NK-92 (cell line): ENCODE results near the gene ZDHHC11.
"Not testable (repeated sequence)": the region's sequence is repeated elsewhere in the genome, so short reads cannot be mapped to it uniquely, and the experiment has no call there.

ENCODE experiments used
- DNase-seq: peaks from one replicate; lab custom pipeline; 2025; ENCODE audit not compliant: unreplicated experiment; lab: John Stamatoyannopoulos, UW

ZDHHC11 gene

DNA sequence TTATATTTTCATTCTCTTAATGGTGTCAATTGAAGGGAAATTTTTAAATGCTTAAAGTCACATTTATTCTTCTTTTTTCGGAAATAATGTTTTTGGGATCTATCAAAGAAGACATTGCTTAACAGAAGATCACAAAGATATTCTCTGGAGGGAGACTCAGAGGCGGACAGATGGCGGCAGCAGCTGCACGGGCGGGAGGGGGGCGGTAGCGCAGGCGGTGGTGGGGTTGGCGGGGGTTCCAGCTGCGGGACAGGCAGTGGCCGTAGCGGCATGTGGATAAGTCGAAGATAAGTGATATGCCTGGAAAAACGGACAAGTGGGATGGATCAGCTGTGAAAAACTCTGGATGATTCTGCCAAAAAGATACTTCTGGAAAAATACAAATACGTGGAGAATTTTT, 34.6 kb downstream of the ZDHHC11 start:
- no peak for DNase-seq

DNA sequence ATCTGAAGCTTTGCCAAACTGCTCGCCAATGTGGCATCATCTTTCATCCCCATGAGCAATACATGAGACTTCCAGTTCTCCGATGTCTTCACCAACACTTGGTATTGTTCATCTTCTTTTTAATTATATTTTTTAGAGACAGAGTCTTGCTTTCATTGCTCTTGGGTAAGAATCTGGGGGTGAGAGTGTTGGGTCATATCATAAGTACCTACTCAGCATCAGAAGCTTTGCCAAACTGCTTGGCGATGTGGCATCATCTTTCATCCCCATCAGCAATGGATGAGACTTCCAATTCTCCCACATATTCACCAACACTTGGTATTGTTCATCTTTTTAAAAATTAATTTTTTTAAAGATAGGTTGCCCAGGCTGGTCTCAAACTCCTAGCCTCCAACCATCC, 35.3 kb downstream of the ZDHHC11 start:
- DNase-seq: no peak

DNA sequence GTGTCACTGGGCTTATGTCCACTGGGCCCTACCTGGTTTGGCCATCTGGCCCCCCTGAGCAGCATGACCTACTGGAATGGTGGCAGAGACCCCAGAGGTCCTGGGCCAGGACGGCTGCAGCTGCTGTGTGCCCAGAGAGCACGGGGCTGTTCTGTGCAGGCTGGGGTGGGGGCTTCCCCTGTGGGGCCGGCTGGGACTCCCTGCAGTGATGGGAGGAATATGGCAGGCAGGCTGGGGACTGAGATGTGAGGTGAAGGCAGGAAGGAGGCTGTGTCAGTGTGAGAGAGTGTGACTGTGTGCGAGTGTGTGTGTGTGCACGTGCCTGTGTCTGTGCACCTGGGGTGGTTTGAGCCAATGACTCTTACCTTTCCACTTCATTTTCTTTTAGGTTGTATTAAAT, 37.2 kb downstream of the ZDHHC11 start:
- not testable (repeated sequence) for DNase-seq

DNA sequence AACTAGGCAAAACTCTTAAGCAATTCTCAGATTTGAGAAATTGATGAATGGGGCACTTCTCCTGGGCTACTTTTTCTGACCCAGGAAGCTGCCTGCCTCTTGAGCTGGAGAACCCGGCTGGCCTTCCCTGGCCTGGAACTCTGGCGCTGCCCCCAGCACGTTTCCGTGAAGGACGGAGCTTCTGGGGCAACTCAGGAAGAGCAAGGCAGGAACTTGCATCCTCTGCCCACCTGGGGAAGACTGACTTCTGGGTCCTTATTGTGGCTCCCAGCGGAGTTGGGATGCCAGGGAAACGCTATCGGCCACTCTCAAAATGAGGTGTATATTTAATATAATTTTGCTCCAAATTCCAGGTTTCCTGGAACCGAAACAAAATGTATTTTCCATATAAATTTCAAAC, 39.4 kb downstream of the ZDHHC11 start:
- not testable (repeated sequence) for DNase-seq

DNA sequence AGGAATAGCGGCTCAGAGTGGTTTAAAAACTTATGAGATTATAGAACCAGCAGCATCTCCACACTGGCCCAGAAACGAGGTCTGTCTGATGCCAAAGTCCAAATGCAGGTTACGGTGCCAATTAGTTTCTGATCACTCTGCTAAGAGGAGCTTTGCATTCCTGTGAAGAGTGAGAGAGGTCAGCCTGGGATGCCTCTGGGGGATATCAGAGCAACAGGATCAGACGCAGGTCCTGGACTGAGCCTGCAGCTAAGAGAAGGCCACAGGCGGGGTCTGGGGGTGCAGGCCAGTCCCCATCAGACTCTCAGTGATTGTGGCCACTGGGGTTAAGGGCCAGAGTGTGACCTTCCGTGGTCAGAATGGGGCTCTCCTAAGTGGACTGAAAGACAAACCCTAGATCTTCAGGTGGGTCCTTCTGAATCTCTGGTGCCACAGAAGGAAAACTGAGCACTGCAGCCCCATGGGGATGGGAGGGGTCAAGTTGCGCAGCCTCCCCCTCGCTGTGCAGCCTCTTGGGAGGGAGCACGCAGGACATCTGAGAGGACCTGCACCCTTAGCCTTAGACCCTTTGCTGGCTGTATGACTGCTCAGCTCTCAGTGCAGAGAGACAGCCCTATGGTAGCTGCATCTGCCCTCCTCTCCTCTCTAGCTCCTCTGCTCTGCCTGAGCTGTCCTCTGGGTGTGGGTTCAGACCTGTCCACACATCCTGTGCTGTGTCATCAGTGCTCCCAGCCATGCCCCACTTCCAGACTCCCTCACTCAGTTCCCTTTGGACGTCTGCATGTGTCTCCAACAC, 42.9 kb downstream of the ZDHHC11 start:
- not testable (repeated sequence) for DNase-seq

- no peak for DNase-seq
These were observed 49.3 kb downstream of the ZDHHC11 start for GRCh38 chr5:801472-801871.

GRCh38 chr5:801055-801454, 49.7 kb downstream of the ZDHHC11 start:
- DNase-seq: not testable (repeated sequence)

DNA sequence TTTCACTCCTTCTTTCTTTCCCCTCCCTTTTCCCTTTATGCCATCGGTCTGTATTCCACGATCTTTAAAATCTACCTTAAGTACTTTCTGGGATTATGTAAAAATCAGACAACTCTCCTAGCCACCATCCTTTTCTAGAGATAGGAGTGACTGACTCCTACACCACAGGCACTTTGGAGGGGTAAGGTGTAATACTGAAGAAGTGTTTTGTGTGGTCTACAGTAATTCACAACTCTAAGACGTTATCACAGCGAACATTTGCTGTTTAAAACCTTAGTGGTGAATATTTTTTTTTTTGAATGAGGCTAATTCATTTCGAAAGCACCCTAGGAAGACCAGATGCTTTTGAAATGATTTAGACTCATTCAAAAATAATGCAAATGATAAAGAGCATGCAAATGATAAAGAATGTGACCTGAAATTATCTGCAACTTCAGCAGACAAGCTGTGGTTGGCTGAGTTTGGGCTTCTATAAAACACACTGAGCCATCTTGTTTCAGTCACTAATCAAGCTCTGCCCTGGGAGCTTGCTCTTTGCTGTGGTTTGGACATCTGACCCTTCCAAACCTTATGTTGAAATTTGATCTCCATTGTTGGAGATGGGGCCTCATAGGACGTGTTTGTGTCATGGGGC, 52.2 kb downstream of the ZDHHC11 start:
- not testable (repeated sequence) for DNase-seq

GRCh38 chr5:797986-798385, 52.8 kb downstream of the ZDHHC11 start:
- not testable (repeated sequence) for DNase-seq

DNA sequence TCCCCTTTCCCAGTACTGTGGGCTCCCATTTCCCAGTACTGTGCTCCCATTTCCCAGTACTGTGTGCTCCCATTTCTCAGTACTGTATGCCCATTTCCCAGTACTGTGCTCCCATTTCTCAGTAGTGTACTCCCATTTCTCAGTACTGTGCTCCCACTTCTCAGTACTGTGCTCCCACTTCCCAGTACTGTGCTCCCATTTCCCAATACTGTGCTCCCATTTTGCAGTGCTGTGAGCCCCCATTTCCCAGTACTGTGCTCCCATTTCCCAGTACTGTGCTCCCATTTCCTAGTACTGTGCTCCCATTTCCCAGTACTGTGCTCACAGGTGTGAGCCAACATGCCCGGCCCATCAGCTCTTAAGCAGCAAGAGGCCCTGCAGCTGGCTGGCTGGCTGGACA, 54.9 kb downstream of the ZDHHC11 start:
- DNase-seq: not testable (repeated sequence)

- not testable (repeated sequence) for DNase-seq
These were observed 55.8 kb downstream of the ZDHHC11 start for GRCh38 chr5:794948-795347.

DNA sequence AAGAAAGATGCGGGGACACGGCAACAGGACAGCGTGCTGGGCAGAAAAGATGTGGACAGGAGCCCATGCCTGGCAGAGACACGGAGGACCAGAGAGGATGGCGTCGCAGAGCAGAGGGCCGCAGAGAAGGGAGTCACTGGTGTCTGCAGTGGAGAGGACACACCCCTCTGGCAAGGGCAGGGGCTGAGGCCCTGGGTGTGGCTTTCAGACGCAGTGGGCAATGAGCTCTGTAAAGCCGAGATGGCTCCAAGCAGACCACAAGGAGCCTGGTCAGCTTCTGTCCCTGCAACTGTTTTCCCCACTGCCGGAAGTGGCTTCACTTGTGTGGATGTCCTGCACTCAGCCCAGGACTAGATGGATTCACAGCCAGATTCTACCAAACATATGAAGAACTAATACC, 62.1 kb downstream of the ZDHHC11 start:
- DNase-seq: not testable (repeated sequence)

GRCh38 chr5:787857-788233, 62.9 kb downstream of the ZDHHC11 start:
- DNase-seq: not testable (repeated sequence)

- not testable (repeated sequence) for DNase-seq
These were observed 63.4 kb downstream of the ZDHHC11 start for GRCh38 chr5:787224-787856.

- DNase-seq: not testable (repeated sequence)
These were observed 65.5 kb downstream of the ZDHHC11 start for GRCh38 chr5:785181-785705.

DNA sequence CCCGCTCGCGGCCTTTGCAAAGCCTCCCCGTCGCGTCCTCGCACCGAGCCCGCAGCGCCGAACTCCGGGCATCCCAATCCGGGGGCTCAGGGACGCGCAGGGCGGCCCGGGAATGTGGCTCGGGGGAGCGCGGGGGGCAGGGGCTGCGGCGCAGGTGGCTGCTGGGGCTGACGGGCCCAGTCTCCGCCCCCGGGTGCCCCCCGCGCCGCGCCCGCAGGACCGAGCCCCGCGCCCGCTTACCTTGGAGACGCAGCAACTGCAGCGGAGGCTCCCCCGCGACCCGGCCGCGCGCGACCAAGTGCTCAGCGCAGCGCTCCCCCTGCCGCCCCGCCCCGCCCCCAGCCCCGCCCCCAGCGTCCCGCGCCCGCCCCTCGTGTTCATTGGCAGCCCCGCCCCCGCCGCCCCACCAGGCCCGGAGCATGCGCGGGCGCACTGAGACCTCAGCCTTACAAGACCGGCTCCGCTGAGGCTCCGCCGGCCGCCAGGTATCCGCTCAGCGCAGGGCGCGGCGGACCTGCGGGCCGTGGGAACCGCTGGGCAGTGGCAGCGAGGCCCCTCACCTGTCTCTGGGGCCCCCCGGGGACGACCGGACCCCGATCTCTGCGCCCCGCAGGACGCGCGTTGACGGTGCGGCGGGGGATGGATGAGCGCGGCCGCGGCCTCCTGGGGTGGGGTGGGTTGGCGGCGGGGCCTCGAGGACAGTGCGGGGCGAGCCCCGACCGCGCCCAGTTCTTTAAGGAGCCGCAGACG, 66.2 kb downstream of the ZDHHC11 start, which contains the start of gene ZDHHC11B:
TSS of gene ZDHHC11B (minus strand) at position 302 of the 750 bp plus-strand sequence. CDS start 17,810 bp downstream, outside the sequence.
- peak; percentile 20 for DNase-seq

DNA sequence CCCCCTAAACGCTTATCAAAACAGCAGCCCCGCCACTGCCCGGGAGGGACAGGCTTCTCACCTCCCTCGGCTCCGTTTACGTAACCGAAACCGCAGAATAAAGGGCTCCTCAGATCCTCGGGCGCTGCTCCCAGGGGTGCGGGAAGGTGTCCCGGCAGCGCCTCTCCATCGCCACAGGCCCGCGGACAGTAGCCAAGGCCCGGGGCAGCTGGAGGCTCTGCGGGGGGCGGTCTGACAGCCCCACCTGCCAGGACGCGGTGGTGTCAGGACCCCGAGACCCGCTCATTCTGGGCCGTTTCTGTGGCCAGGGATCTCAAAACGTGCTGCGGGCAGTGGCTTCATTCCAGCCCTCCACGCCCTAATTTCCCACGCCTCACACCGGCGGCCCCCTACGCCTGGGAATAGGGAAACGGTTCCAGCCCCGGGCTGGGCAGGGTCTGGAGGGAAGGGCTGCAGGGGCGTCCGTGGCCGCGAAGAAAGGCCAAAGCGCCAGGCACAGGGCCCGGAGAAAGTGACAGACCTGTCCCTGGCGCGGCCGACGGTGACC, 66.8 kb downstream of the ZDHHC11 start:
- not testable (repeated sequence) for DNase-seq

DNA sequence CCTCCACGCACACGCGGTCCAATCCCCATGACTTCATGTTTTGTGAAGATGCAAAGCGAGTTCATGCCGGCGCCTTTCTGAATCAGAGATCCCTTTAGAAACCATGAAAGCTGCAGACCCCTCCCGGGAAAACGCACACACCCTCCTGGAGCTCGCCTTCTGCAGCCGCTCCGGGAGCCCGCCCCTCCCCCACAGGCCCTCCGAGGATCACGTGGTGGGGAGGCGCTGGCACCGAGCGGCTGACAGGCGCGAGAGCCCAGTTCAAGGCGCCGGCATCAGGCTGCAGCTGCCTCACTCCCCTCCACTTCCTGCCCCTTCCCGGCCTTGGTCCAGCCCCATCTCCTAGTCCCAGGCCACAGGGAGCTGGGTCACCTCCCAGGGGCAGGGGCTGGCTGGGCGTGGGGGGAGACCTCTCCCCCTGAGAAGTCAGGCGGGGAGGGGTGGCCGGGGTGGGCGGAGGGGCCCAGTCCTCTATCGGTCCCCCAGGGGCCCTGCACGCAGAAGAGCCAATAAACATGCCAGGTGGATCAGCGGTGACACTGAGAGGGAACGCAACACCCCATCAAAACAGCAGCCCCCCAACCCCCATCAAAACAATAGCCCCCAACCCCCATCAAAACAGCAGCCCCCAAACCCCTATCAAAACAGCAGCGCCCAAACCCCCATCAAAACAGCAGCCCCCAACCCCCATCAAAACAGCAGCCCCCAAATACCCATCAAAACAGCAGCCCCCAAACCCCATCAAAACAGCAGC, 67.6 kb downstream of the ZDHHC11 start:
- DNase-seq: not testable (repeated sequence)

GRCh38 chr5:782356-782755, 68.4 kb downstream of the ZDHHC11 start:
- not testable (repeated sequence) for DNase-seq

DNA sequence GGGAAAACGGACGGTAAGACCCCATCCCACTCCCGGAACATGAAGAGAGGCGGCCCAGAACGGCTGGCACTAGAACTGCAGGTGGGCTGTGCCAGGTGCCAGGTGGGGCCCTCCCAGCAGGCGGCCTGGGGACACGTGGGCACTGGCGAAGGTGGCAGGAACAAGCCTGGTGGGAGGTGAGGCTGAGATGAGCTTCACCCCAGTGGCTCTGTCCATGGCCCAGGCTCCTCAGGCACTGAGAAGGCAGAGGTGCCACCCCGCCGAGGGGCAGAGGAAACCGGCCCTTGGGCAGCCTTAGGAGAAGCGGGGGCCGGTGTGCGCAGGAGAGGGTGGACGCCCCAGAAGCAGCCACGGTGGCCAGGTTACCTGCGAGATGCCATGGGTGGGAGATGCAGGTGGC, 70.2 kb downstream of the ZDHHC11 start:
- DNase-seq: not testable (repeated sequence)
